Measurements from ENCODE around the gene METTL8.

- no peak for TF ChIP-seq POLR2A (IDR thresholded peaks at IDR 0.05)
- TF ChIP-seq CTCF (IDR thresholded peaks at IDR 0.05): no peak
Measured at GRCh38 chr2:171432206-171432968, 1.4 kb downstream of the METTL8 start.
